ENCODE measurements around the gene PLGRKT.
"Not testable (repeated sequence)": the region's sequence is repeated elsewhere in the genome, so short reads cannot be mapped to it uniquely, and the experiment has no call there.

PLGRKT gene

DNA sequence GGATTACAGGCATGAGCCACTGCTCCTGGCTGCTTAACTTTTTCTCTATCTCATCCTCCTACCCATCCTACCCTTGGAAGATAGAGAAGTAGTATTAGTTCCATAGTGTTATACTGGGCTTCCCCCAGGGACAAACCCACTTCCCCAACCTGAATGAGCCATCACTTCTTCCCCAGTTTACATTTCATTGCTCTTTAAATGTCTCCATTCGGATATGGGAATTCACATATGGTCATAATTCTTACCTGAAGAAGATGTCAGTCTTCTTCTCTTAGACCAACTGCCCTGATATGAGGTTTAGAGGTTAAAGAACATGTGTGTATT is 14.5 kb upstream of the PLGRKT start:
- no peak for DNase-seq (ENCODE audit: low read depth in 2 of 2)

DNA sequence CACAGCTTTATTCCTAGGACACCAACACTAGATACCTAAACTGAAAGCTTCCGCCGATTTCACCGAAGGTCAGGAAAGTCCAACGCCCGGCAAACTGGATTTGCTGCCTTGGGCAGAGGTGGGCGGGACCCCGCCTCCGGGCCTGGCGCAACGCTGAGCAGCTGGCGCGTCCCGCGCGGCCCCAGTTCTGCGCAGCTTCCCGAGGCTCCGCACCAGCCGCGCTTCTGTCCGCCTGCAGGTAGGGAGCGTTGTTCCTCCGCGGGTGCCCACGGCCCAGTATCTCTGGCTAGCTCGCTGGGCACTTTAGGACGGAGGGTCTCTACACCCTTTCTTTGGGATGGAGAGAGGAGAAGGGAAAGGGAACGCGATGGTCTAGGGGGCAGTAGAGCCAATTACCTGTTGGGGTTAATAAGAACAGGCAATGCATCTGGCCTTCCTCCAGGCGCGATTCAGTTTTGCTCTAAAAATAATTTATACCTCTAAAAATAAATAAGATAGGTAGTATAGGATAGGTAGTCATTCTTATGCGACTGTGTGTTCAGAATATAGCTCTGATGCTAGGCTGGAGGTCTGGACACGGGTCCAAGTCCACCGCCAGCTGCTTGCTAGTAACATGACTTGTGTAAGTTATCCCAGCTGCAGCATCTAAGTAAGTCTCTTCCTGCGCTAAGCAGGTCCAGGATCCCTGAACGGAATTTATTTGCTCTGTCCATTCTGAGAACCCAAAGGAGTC is 12.8 kb upstream of the PLGRKT start, which contains the start of gene CD274:
Gene CD274, plus strand, starts transcription at position 184 of the 733 bp plus-strand sequence. CDS start 5,572 bp downstream, outside the sequence.
- DNase-seq (ENCODE audit: low read depth in 2 of 2), result peak; percentile 50 to 58

DNA sequence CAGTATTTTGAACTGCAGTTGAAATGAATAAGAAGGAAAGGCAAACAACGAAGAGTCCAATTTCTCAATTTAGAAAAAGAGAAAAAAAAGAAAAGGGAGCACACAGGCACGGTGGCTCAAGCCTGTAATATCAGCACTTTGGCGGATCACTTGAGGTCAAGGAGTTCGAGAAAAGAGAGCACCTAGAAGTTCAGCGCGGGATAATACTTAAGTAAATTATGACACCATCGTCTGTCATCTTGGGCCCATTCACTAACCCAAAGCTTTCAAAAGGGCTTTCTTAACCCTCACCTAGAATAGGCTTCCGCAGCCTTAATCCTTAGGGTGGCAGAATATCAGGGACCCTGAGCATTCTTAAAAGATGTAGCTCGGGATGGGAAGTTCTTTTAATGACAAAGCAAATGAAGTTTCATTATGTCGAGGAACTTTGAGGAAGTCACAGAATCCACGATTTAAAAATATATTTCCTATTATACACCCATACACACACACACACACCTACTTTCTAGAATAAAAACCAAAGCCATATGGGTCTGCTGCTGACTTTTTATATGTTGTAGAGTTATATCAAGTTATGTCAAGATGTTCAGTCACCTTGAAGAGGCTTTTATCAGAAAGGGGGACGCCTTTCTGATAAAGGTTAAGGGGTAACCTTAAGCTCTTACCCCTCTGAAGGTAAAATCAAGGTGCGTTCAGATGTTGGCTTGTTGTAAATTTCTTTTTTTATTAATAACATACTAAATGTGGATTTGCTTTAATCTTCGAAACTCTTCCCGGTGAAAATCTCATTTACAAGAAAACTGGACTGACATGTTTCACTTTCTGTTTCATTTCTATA is 12.0 kb upstream of the PLGRKT start:
- no peak for DNase-seq (ENCODE audit: low read depth in 2 of 2)

DNA sequence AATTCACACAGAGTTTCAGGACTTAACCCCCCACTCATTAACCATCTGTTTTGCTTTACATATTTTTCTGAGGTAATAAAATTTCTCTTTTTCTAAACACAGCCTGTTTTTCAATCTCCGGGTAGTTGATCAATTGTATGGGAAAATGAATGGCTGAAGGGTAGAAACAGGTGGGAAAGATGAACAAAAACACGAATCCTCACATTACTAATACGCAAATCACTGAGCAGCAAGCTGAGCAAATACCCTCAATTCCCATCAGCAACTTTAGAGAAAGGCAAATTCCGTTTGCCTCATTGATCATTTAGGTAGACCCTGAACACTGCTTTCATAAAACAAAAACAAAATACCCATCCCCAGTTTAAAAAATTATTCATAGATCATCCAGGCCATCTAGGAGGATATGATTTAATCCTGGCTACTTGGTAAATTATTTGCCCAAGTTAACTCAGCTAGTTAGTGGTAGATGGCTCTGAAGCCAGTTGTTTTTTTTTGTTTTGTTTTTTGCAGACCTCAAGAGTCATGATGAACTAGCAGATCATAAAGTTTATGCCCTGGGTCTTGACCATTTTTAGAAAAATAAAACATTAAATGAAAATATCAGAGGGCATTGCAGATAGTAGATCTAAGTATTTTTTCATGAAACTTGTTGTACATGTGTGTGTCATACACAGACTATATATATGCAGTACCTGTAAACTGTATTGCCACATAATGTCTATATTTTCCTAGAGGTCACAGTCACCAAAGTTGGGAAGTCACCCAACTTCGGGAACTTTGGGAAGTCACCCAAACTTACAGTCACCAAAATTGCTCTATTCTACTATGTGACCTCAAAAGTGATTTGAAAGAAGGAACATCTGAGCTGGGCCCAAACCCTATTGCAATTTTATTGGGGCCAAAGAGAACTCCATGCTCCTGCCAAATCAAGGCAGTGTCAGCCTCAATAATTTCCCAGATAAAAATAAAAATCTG is 11.0 kb upstream of the PLGRKT start:
- DNase-seq (ENCODE audit: low read depth in 2 of 2), result no peak

DNA sequence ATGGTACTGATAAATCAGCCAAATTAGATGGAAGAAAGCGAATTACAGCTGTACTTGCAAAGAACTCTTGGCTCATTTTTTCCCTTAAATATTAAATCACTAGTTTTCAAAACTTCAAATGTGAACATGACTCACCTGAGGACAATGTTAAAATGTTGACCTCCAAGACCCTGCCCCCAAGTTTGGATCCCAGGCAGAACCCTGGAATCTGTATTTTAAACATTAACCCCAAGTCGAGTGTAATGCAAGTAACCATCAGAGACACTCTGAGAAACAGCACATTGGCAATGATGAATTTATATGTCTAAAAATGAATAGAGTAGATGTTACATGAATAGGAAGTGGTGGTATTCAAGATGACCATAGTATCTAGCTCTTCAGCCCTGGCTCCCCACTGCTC is 10.3 kb upstream of the PLGRKT start:
- no peak for DNase-seq (ENCODE audit: low read depth in 2 of 2)

DNA sequence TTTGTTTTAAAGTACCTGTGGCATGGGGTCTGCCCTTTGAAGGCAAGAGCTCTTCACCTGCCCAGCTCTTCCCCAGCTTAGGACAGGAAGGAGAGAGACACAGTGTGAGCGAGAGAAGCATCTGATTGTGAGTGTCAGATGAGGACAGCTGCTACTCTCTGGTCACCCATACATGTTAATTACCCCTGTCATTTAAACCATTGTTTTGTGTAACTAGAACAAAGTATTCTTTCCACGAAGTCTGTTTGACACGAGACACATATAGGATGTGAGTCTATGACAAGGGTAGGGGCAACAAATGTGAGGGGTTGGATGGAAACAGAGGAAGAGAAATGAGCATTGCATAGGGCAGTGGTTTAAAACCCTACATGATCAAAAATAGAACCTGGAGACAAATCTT is 9.6 kb upstream of the PLGRKT start:
- DNase-seq (ENCODE audit: low read depth in 2 of 2), result no peak

DNA sequence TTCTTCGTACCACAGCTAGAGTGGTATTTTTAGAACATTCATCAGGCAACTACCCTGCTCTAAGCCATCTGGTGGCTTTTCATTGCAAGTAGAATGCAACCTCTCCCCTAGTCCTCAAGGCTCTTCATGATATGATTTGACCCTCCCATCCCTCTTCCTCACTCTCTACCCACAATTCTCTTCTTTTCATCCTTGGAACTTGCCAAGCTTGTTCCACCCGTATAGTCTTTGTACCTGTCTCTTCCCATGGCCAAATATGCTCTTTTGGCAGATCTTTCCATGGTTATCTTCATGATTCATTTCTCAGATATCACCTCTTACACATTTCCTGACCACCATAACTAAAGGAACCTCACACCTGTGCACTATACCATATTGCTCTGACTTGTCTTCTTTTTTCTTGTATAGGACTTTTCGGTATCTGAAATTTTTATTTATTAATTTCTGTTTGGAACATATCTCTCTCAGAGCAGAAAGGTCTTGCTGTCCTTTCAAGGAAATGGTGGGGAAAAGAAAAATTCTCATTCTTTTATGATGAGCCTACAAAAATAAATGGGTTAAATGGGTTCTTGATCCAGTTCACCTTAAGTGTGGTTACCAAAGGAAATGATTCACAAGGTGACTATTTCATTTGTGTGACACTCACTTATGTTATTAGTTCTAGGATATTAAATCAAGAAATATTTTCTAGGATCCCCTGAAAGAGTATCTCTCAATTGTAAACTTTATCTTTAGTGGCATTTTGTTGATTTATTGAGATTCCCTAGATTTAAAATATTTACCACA is 8.9 kb upstream of the PLGRKT start:
- no peak for DNase-seq (ENCODE audit: low read depth in 2 of 2)

DNA sequence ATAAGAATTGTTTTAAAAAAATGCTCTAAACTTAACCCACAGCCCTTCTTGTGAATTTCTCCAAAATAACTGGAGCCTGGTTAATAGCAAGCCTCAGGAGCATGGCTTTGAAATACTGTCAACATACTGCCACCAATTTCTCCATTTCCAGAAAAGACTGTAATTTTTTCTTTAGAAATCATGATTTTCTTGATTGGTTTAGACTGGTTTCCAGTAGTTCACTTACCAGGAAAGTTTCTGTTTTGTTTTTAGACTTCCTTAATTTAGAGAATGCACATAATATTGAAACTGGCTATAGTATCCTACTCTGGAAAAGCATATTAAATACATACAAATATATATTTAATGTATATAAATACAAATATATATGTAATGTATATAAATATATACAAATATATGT is 8.2 kb upstream of the PLGRKT start:
- no peak for DNase-seq (ENCODE audit: low read depth in 2 of 2)

DNA sequence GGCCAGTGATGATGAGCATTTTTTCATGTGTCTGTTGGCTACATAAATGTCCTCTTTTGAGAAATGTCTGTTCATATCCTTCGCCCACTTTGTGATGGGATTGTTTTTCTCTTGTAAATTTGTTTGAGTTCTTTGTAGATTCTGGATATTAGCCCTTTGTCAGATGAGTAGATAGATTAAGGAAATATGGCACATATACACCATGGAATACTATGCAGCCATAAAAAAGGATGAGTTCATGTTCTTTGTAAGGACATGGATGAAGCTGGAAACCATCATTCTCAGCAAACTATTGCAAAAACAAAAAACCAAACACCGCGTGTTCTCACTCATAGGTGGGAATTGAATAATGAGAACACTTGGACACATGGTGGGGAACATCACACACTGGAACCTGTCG is 7.4 kb upstream of the PLGRKT start:
- not testable (repeated sequence) for DNase-seq (ENCODE audit: low read depth in 2 of 2)

DNA sequence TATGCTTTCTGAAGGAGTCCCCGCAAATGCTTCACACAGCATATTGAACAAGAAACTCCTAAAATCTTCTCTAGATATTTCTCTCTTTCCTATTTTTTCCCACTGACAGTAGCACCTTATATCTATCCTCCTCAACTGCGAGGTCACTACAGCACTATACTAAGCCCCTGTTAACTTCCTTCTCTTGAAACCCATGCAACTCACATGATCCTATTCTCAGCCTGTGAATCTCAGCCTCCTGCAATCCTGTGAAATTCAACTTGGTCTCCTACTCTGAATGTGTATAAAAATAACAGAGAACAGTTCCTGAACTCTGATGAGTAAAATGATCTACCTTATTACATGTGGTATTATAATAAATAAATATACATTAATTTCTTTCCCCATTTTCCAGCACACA is 6.1 kb upstream of the PLGRKT start:
- no peak for DNase-seq (ENCODE audit: low read depth in 2 of 2)

DNA sequence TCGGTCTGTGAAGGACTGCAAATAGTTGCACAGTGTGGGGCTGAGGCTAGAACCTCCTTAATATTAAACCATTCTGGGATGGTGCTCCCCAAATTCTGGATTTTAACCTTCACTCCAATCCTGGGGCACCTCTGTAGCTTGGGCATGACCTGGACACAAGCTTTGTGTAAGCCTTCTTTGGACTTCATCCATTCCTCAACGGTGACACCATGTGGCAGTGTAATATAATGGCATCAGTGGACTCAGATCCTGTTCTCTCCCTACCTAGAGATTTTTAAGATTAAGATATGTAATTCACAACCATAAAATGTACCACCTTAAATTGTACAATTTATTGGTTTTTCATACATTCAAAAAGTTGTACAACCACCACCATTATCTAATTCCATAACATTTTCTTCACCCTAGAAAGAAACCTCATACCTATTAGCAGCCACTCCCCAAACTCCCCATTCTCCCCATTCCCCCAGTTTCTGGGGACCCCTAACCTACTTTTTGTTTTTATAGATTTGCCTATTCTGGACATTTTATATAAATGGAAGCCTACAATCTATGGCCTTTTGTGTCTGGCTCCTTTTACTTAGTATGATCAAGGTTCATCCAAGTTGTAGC is 4.8 kb upstream of the PLGRKT start:
- DNase-seq (ENCODE audit: low read depth in 2 of 2), result no peak

DNA sequence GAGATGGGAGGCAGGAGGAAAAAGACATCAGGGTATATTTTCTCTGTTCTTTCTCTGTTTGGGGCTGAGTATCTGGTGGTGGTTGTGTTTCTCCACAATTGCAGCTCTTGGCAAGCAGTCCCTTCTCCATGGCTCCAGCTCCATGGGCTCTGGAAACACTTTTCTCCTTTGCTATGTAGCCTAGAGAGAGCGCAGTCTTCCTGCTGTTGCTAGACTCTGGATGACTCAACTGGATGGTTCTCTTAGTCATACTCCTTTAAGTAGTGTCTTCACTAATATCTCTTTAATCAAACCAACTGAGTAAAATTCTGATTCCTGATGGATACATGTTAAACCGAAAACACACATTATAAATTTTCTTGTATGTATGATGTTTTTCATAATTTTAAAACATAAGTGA is 3.3 kb upstream of the PLGRKT start:
- no peak for DNase-seq (ENCODE audit: low read depth in 2 of 2)

DNA sequence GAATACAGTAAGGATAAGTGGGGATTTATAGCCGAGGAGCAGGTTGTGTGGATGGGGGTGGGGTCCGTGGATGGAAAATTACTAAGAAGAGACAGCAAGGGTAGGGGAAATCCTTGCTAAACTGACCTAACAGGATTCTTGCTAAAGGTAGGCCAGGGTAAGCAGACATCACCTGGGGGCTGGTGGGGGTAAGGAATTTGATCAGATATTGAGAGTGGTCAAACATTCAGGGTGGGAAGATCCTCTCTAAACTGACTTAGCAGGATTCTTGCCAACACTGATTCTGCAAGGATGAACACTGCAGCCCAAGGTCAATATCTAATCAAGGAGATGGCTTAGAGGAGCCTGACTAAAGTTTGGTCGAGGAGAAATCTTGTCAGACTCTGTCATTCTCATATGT is 2.7 kb upstream of the PLGRKT start:
- DNase-seq (ENCODE audit: low read depth in 2 of 2), result no peak

DNA sequence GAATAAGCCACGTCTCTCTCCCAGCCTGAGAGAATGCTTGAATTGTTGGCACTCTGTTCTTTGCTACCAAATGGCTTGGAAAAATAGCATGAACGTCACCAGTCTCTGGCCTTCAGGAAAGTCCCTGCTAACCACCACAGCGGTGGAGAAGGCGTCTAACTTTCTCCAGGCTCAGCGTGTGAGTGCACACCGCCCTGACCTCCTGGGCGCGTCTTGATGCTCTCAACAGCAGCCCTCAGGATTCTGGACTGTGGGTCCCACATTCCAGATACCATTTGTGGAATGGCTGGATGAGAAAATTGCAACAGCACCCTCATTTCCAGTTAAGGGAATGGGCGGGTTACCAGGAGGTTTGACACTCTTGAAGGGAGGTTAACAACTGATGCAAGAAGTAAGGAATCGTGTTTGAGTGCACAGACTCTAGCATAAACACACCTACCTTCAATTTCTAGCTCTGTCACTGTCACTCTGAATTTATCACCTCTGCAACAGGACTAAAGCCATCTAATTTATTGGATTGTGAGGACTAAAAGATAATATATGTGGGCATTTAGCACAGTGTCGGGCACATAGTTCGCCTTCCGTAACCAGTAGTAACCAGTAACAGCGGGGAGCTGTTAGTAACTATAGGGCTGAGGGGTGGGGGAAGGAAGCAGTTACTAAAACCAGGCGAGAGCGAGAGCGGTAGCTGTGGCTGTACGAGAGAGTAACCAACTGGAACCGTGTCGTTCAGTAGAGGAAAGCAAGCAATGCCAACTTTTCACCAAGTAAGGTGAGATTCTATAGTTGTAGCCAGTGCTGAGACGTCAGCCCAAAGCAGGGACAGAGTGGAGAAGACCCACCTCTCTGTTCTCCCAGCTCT is 807 bp upstream of the PLGRKT start:
- peak in 1 of 2 donors; percentile 28 for DNase-seq (ENCODE audit: low read depth in 2 of 2)

DNA sequence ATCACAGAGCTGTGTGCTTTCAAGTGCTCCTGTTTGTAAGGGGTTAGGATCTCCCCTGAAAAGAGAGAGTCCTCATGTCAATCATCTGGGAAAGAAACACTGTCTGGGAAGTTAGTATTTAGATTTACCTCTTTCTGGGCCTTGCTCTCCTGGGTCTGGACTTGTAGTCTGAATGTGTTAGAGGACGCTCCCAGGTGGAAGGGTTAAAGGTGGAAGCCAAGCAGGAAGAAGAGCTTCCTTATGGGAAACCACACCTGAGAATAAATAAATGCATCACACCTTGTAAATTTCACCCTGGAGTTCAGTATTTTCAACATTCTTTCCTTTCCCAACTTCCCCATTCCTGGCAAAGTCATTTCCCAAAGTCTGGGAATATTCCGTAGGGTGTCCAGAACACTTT is 1.3 kb downstream of the PLGRKT start:
- DNase-seq (ENCODE audit: low read depth in 2 of 2), result no peak

DNA sequence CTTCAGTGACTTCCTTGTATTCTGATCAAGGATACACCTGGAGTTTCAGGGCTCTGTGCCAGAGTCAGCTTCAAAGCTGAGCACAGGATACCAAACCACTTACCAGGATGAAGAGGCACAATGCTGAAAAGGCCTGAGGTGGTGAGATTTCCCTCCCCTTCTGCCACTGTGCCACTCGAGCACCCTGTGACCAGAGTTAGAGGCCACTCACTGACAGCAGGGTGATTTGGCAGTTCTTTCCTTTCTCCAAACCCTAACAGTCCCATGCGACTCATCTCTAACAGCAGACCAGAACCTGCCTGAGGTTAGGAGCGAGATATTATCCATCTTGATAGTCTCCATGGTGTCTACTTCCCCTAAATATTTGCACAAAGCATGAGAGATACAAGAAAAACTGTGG is 1.8 kb downstream of the PLGRKT start:
- no peak for DNase-seq (ENCODE audit: low read depth in 2 of 2)

DNA sequence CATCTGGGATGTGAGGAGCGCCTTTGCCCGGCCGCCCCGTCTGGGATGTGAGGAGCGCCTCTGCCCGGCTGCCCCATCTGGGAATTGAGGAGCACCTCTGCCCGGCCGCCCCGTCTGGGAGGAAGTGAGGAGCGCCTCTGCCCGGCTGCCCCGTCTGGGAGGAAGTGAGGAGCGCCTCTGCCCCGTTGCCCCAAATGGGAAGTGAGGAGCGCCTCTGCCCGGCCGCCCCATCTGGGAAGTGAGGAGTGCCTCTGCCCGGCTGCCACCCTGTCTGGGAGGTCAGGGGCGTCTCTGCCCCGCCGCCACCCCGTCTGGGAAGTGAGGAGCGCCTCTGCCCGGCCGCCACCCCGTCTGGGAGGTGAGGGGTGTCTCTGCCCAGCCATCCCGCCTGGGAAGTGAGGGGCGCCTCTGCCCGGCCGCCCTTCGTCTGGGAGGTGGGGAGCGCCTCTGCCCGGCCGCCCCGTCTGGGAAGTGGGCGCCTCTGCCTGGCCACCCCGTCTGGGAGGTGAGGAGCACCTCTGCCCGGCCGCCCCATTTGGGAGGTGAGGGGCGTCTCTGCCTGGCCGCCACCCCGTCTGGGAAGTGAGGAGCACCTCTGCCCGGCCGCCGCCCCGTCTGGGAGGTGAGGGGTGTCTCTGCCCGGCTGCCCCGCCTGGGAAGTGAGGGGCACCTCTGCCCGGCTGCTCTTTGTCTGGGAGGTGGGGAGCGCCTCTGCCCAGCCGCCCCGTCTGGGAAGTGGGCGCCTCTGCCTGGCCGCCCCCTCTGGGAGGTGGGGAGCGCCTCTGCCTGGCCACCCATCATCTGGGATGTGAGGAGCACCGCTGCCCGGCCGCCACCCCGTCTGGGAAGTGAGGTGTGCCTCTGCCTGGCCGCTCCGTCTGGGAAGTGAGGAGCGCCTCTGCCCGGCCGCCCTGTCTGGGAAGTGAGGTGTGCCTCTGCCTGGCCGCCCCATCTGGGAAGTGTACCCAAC is 3.6 kb downstream of the PLGRKT start:
- DNase-seq (ENCODE audit: low read depth in 2 of 2), result not testable (repeated sequence)

DNA sequence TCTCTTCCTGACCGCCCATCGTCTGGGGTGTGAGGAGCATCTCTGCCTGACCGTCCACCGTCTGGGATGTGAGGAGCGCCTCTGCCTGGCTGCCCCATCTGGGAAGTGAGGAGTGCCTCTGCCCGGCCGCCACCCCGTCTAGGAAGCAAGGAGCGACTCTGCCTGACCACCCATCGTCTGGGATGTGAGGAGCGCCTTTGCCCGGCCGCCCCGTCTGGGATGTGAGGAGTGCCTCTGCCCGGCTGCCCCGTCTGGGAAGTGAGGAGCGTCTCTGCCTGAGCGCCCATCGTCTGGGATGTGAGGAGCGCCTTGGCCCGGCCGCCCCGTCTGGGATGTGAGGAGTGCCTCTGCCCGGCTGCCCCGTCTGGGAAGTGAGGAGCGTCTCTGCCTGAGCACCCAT is 4.4 kb downstream of the PLGRKT start:
- not testable (repeated sequence) for DNase-seq (ENCODE audit: low read depth in 2 of 2)

DNA sequence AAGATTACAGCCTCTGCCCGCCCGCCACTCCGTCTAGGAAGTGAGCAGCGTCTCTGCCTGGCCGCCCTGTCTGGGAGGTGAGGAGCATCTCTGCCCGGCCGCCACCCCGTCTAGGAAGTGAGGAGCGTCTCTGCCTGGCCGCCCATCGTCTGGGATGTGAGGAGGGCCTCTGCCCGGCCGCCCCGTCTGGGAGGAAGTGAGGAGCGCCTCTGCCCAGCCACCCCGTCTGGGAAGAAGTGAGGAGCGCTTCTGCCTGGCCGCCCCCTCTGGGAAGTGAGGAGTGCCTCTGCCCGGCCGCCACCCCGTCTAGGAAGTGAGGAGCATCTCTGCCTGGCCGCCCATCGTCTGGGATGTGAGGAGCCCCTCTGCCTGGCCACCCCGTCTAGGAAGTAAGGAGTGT is 4.8 kb downstream of the PLGRKT start:
- DNase-seq (ENCODE audit: low read depth in 2 of 2), result not testable (repeated sequence)
